Smooth muscle cell (in vitro differentiated cells): ENCODE results near the gene BAHD1. TPM values are rescaled to one million over a fixed set of nuclear protein-coding genes. Genes with fewer than 3 reads are reported as not detected.

ENCODE experiments used
- DNase-seq: peaks from one replicate; lab custom pipeline; 2025; ENCODE audit not compliant: unreplicated experiment; lab: John Stamatoyannopoulos, UW
- H2AFZ ChIP-seq: fragments of 200-600 bp; sonication (generic); 2 replicates; pipeline ENCODE4 v1.6.0; 2016; ENCODE audit warnings: antibody characterized with exemption, low read depth, mild to moderate bottlenecking
- H3F3A ChIP-seq: fragments of 200-600 bp; sonication (generic); 2 replicates; pipeline ENCODE4 v1.6.0; 2017; ENCODE audit warnings: antibody characterized with exemption, low read depth
- H3K27ac ChIP-seq: fragments of 200-600 bp; sonication (generic); 2 replicates; pipeline ENCODE4 v1.5.1; 2016; ENCODE audit warnings: low read depth, mild to moderate bottlenecking
- H3K27me3 ChIP-seq: fragments of 200-600 bp; sonication (generic); 2 replicates; pipeline ENCODE4 v1.6.1; 2016; ENCODE audit warnings: low read depth, mild to moderate bottlenecking
- H3K36me3 ChIP-seq: fragments of 200-600 bp; sonication (generic); 2 replicates; pipeline ENCODE4 v1.5.1; 2016; ENCODE audit warnings: low read depth
- H3K4me1 ChIP-seq: fragments of 200-600 bp; sonication (generic); 2 replicates; pipeline ENCODE4 v1.5.1; 2016; ENCODE audit warnings: low read depth
- H3K4me2 ChIP-seq: fragments of 200-600 bp; sonication (generic); 2 replicates; pipeline ENCODE4 v1.6.0; 2016; ENCODE audit warnings: mild to moderate bottlenecking
- H3K4me3 ChIP-seq: fragments of 200-600 bp; sonication (generic); 2 replicates; pipeline ENCODE4 v1.5.1; 2016; ENCODE audit warnings: mild to moderate bottlenecking
- H3K79me2 ChIP-seq: fragments of 200-600 bp; sonication (generic); 2 replicates; pipeline ENCODE4 v1.6.0; 2016; ENCODE audit warnings: low read depth, mild to moderate bottlenecking
- H3K9ac ChIP-seq: fragments of 200-600 bp; sonication (generic); 2 replicates; pipeline ENCODE4 v1.6.0; 2016; ENCODE audit warnings: low read depth
- H3K9me3 ChIP-seq: fragments of 200-600 bp; sonication (generic); replicated peaks from 2 replicates; pipeline ENCODE4 v1.5.1; 2016; ENCODE audit warnings: low read depth
- H4K20me1 ChIP-seq: fragments of 200-600 bp; sonication (generic); 2 replicates; pipeline ENCODE4 v1.6.0; 2016; ENCODE audit warnings: low read depth
- CTCF ChIP-seq: fragments of 200-600 bp; sonication (generic); IDR thresholded peaks from 2 replicates; pipeline ENCODE4 v1.5.1; 2017; ENCODE audit warnings: borderline replicate concordance, mild to moderate bottlenecking, antibody characterized with exemption; ENCODE audit not compliant: insufficient read depth, poor library complexity, severe bottlenecking
- WGBS: methylation state at CpG from one replicate; pipeline ENCODE4 v1.1.7; 2016; ENCODE audit warnings: low lambda C conversion rate; 5-methylcytosine and 5-hydroxymethylcytosine counted together
- polyA plus RNA-seq: library from polyadenylated mRNA; unstranded; fragments of >200 nt; fragmentation: Nextera tagmentation; extraction: Ambion mirVana; gene quantifications from 2 replicates; pipeline ENCODE4 v1.2.1, GENCODE V29; 2016
- total RNA-seq: library from RNA; depleted of rRNA; stranded (reverse); fragments of >200 nt; gene quantifications from 2 replicates; pipeline ENCODE4 v1.2.3, GENCODE V29; 2014

Gene BAHD1
- total and polyA plus RNA-seq, 2 experiments from 2014 or later = 8.4 to 11.1 TPM

- no peak for TF ChIP-seq CTCF
- peaks cover 29% of the 10 kb centered on the region for H3K4me1 ChIP-seq
- H3K36me3 ChIP-seq = no peaks in the 10 kb centered on the region
- 85% methylated on average over 4 of the region's 4 CpGs for WGBS
- no peak overlapping the region for H2AFZ ChIP-seq
- H3K9ac ChIP-seq = no peak overlapping the region
- no peak overlapping the region for H3K4me3 ChIP-seq
- H4K20me1 ChIP-seq = peaks cover 67% of the 10 kb centered on the region
- H3F3A ChIP-seq = peaks cover 11% of the 10 kb centered on the region
- no peak overlapping the region for H3K27ac ChIP-seq
- H3K4me2 ChIP-seq = peak overlapping the region; percentile 18
- peaks cover 64% of the 10 kb centered on the region for H3K79me2 ChIP-seq
- no peak for DNase-seq
- no peaks in the 10 kb centered on the region for H3K9me3 ChIP-seq
- H3K27me3 ChIP-seq = no peaks in the 10 kb centered on the region
Measured at GRCh38 chr15:40443255-40443654, 2.5 kb downstream of the BAHD1 start.

- Histone ChIP-seq H2AFZ (no peak overlapping the region), H3K4me1 (peaks cover 29% of the 10 kb centered on the region), H3K4me2 (peak overlapping the region; percentile 18), H3K79me2 (peaks cover 70% of the 10 kb centered on the region), H3F3A (peaks cover 11% of the 10 kb centered on the region), H3K9ac (no peak overlapping the region), H3K4me3 (no peak overlapping the region), H3K27ac (no peak overlapping the region), H3K9me3 (no peaks in the 10 kb centered on the region), H4K20me1 (peaks cover 73% of the 10 kb centered on the region), H3K27me3 (no peaks in the 10 kb centered on the region), H3K36me3 (no peaks in the 10 kb centered on the region)
- DNase-seq = no peak
- no peak for TF ChIP-seq CTCF
- WGBS = 58% methylated on average over 3 of the region's 3 CpGs
Measured at GRCh38 chr15:40443846-40444245, 3.1 kb downstream of the BAHD1 start.

- peaks cover 79% of the 10 kb centered on the region for H3K79me2 ChIP-seq
Measured at GRCh38 chr15:40444736-40445135, 4.0 kb downstream of the BAHD1 start.

More at GRCh38 chr15:40444736-40445135, 4.0 kb downstream of the BAHD1 start:
- Histone ChIP-seq H3K4me3 (no peak overlapping the region), H3K36me3 (no peaks in the 10 kb centered on the region), H3K9ac (no peak overlapping the region), H3K27me3 (no peaks in the 10 kb centered on the region), H3K4me1 (peaks cover 24% of the 10 kb centered on the region), H3K4me2 (peak overlapping the region; percentile 53), H3K27ac (peak overlapping the region; percentile 46), H4K20me1 (peaks cover 82% of the 10 kb centered on the region), H3F3A (peaks cover 8% of the 10 kb centered on the region), H2AFZ (no peak overlapping the region), H3K9me3 (no peaks in the 10 kb centered on the region)
- no peak for TF ChIP-seq CTCF
- WGBS = 73% methylated on average over 5 of the region's 5 CpGs
- DNase-seq = no peak
